DLD1 (cell line): Measurements from ENCODE around the gene ITPR1.

ENCODE experiments used
- in situ Hi-C: cut with HindIII; loops from 2 replicates; pipeline ENCODE4 v1.10.0; 2017; ENCODE audit warnings: low sequenced_read_pairs

Gene ITPR1

GRCh38 chr3:4529876-4530588 lies 36.9 kb downstream of the ITPR1 start:
- in situ Hi-C loops: no loop called here

GRCh38 chr3:4531478-4532025 lies 38.4 kb downstream of the ITPR1 start:
- in situ Hi-C loops: no loop called here

DNA sequence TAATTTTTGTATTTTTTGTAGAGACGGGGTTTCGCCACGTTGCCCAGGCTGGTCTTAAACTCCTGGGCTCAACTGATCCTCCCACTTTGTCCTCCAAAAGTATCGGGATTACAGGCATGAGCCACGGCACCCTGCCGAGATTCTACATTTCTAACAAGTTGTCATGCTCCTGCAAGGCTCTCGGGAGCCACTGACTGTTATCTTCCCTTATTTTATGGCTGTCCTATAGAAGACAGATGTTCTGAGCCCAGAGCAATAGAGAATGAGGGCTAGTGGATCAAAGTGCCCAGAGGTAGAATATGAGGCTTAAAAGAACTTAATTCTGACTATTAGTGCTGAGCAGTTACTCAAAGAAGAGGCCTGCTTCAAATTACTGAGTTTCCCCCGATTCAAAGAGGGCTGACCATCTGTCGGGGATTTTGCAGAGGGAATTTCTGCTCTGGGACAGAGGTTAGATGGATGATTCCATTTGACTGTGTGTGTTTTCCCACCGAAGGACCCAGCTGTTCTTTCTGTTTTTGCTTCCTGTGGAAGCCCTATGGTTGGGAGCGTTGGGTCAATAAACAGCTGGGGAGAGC lies 39.5 kb downstream of the ITPR1 start:
- in situ Hi-C loops: no loop called here

- in situ Hi-C loops: no loop called here
These were observed 40.6 kb downstream of the ITPR1 start for GRCh38 chr3:4533489-4534443.

- in situ Hi-C loops: no loop called here
These were observed 41.8 kb downstream of the ITPR1 start for GRCh38 chr3:4534906-4535305.

DNA sequence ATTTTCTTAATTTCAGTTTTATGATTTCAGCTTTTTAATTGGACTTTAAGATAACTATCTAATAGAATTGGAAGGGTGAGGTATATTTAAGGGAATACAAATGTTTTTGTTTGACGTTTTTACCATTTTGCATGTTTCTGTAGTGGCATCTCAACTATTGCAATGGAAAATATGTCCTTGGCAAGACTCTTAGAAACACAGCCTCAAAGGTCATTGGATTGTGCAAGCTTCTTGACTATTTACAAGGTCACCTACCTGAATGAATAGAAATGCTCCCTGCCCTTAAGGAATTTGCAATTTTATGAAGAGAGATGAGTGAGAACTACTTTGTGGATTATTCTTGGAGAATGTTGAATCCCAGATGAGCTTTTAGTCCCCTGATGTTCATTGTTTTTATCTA lies 43.1 kb downstream of the ITPR1 start:
- in situ Hi-C loops: no loop called here

DNA sequence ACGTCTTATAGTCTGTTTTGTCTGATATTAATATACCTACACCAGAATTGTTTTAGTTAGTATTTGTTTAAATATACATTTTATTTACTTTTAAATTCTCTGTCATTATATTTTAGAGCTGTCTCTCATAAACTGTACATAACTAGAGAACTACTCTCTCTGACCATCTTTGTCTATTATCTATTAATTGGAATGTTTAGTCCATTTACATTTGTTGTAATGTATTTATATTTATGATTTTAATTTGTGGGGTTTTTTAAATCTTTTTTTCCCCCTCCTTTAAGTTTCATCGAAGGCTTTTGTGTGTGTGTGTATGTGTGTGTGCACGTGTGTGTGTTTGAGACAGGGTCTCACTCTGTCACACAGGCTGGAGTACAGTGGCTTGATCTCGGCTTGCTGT lies 47.1 kb downstream of the ITPR1 start:
- in situ Hi-C loops: no loop called here

DNA sequence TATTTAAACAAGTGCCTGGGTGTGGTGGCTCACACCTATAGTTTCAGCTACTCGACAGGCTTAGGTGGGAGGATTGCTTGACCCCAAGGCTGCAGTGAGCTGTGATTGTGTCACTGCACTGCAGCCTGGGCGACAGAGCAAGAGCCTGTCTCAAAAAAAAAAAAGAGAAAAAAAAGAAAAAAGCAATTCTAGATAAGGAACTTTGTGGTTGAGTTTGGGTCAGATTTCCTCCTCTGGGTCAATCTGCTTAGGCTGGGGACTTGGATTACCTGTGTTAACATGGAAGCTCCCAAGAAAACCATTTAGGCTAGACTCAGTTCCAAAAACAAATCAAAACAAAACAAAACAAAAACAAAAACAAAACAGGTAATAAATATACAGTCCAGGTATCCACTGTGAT lies 50.0 kb downstream of the ITPR1 start:
- in situ Hi-C loops: no loop called here

DNA sequence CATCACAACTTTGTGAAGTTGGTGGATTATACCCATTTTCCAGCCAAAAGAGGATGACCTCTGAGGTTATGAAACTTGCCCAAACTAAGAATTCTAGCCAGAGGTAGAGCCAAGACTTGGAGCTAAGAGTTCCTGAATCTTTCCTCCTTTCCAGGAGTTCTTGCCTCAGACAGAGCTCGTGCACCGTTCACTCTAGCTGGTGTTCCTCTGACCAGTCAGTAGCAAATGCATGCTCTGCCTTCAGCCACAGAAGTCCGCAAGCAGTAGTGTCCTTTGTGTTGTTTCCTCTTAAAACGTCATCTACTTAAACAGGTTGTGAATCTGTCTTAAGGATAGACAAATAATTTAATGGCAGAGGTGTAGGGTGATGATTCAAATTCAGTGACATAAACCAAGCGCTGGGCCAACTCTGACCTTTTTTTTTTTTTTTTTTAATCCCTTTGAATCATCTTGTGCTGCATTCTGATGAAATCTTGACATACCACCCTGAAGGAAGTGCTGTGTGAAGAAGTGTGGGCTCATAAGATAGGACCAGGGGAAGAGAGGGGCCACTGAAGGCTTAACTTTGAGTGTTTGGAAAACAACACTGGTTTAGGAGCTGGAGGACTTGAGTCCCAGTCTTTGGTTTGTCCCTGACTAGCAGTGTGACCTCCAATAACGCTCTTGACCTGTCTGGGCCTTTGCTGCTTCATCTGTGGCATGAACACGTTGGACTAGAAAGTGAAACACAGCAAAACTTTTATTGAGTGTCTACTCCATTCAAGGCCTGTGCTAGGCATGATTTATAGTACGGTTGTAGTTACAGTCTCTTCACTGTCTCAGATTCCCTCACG lies 53.4 kb downstream of the ITPR1 start:
- in situ Hi-C loops: no loop called here

DNA sequence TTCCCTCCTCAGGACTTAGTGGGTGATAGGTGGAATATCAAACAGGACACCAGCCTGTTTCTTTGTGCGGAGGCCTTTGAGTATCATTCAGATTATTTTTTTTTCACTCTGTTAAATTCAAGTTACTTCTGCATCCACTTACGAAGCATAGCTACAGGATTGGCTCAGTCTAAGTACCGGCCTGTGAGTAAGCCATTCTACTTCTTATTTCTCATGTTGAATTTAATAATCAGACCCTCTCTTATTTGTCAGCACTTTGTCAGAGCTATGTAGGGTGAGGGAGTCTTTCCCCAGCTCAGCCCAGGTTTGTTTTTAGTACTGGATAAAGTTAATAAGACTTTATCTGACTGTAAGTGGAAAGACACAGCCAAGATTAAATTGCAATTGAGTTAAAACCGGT lies 54.7 kb downstream of the ITPR1 start:
- in situ Hi-C loops: no loop called here

GRCh38 chr3:4548356-4548755 lies 55.2 kb downstream of the ITPR1 start:
- in situ Hi-C loops: no loop called here

- in situ Hi-C loops: no loop called here
These were observed 55.6 kb downstream of the ITPR1 start for GRCh38 chr3:4548780-4549179.

DNA sequence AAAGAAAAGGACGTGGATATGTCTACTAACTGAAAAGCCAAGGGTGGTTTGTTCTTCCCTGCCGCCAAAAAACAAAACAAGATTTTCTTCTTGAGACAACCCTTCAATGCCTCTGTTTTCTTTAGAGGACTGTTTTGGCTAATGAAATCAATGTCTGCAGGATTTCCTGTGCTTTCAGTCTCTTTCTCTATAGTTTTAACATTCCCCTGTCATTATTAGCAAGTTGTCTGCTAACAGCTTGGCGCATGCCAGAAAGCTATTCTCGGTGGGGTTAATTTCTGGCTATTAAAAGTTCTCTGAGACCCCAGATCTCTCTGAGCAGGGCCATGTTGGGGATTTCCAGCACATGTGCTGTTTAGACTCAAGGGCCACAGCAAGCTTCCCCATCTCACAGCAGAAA lies 56.7 kb downstream of the ITPR1 start:
- in situ Hi-C loops: no loop called here

DNA sequence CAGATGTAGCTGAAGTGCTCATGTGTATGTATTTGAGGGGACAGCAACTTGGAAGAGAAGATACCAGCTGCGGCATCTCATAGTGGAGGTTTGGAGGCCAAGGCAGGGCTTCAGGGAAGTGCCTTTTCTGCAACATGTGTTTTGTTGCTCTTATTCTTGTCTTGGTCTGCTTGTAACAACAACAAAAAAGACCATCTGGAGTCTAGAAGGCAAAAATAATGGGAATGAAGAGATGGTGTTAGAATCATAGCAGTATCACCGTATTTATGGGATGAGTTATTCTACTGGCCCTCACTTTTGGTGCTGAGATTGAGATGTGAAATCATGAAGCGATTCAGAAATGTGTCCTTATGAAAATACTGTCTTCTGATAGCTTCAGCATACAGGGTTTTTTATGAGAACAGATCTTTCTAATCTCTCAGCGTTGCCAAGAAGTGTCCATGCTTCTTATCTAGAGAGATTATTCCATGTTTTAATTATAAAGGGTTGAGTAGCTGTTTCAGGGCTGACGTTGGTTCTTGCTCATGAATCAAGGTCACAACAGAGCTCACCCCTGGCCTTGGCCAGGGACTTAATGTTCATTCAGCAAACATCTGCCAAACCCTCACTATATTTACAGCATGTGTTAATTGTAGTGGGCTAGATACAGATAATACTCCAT lies 58.0 kb downstream of the ITPR1 start:
- in situ Hi-C loops: no loop called here

GRCh38 chr3:4551794-4552442 lies 58.8 kb downstream of the ITPR1 start:
- in situ Hi-C loops: no loop called here

DNA sequence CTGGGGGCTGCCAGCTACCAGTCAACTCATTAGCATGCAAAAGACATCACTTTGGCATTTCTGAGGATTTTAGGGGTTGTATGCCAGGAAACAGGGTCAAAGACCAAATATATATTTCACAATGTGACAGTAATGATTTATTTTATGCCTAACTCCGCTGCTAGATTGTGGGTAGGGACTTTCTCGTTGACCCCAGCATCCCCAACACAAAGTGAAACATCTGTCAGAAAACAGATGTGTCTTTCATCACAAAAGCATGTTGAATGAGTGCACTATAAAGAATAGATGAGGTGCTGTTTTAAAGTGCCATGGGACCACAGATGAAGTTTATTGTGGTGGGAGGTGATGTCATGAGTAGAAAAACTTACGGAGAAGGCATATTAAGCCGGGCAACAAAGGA lies 59.7 kb downstream of the ITPR1 start:
- in situ Hi-C loops: no loop called here

DNA sequence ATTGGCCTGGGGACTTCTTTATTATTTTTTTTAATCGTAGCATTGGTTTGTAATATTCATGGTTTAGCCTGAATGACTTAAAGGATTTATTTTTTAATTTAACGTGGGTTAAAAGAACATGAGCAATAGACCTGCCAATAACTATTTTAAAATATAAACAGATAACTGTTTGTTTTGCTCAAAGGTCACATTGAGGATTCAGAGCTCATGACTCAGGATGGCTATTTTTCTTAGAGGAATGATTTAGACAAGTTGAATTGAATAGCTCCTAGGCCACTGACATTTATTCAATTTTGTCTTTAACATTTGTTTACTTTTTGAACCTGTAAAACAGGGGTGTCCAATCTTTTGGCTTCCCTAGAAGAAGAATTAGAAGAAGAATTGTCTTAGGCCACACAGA lies 68.5 kb downstream of the ITPR1 start:
- in situ Hi-C loops: no loop called here

DNA sequence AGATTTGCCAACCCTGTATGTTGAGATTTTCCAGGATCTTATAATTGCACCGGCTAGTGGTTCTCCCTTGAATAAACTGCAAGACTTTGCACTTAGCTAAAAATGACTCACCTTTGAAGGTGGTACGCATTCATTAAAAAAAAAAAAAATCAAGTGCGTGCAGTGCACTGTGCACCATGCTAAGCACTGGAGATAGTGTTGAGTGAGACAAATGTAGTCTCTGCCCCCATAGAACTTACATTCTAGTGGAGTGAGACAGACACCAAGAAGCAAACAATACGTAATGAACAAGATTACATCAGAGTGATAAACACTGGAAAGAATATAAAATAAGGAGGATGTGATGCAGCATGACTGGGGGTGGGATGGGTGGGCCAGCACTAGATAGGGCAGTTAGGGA lies 69.4 kb downstream of the ITPR1 start:
- in situ Hi-C loops: no loop called here

DNA sequence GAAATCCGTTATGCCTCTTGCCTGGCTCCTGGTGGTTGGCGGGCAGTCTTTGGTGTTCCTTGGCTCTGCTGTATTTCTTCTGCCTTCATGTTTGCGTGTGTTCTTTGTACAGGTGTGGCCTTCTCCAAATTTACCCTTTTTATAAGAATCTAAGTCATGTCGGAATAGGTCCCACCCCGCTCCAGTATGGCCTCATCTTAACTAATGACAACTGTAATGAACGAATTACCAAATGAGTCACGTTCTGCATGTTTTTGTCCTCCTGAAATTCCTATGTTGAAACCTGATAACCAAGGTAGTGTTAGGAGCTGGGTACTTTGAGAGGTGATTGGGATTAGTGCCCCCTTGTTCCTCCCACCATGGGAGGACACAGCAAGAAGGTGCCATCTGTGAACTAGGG lies 71.1 kb downstream of the ITPR1 start:
- in situ Hi-C loops: no loop called here
